ENCODE results near the gene ZNF780B. TPM values are rescaled to one million over a fixed set of nuclear protein-coding genes. Genes with fewer than 3 reads are reported as not detected.
"Not testable (repeated sequence)": the region's sequence is repeated elsewhere in the genome, so short reads cannot be mapped to it uniquely, and the experiment has no call there.

Gene ZNF780B
- 5.1 TPM for polyA plus RNA-seq (2013, experiment 1 of 2; ENCODE audit: insufficient read length)
- 4.9 TPM for polyA plus RNA-seq (2013, experiment 2 of 2; ENCODE audit: insufficient read length)

DNA sequence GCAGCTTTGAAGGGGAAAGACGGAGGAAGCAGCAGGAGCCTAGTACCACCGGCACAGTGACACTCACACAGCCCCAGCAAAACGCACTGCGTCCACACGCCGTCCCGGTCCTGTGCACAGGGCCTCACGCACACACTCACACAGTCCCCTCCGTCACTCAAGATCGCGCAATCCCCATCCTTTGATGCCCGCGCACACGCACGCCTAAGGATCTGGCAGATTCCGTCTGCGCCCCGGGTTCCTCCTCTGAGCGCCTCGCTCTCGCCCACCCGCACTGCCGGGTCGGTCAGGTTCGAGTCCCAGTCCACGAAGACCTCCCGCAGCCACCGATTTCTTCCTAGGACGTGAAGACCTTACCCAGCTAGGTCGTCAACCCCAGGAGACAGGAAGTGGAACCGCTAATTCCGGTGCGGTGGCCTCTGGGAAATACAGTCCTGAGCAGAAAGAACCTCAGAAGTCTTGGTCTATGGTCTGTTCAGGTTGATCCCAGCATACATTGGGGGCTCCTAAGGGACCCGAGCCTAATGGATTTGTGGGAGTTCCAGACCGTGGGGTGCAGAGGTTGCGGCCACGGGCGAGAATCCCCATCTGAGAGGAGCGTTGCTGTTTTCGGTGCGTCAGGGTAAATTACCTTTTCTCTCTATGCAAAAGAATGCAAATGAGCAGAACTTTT, at the start of gene ZNF780B:
TSS of gene ZNF780B (minus strand) at position 400 of the 673 bp plus-strand sequence. CDS start 5,899 bp downstream, outside the sequence.
- DNase-seq, result peak; percentile 57

DNA sequence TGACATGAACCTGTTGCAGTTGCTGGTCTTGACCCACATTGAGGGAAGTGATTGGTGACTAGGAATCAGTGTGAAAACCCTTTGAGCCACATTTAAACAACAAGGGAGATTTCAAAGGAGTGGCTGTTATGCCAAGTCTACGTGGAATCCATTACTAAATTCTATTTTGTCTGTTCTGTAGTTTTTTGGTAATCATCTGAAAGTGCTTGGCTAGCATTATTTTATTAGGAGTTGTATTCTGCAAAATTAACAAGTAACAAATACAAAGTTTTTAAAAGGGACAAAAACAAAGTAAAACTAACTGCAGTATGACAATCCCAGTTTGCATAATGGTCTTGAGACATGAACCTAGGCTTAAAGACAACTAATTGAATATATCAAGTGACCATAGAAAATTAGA, 48.7 kb upstream of the ZNF780B start:
- no peak for DNase-seq

- DNase-seq, result no peak
Measured at GRCh38 chr19:40103600-40103999, 47.6 kb upstream of the ZNF780B start.

DNA sequence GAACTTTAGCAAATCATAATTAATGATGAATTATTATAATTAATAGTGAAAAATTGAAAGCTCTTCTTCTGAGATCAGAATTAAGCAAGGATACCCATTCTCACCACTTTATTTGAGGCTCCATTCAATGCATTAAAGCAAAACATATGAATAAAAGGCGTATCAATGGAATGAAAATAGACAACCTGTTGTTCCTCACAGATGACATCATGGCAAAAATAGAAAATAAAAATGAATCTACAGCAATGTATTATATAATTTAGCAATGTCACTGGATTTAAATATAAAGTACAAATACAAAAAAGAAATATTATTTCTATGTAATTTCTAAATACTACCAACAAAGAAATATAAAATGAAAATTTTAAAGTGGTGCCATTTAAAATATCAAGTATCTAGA, 45.8 kb upstream of the ZNF780B start:
- no peak for DNase-seq

GRCh38 chr19:40093416-40093815, 37.4 kb upstream of the ZNF780B start:
- DNase-seq, result no peak

- DNase-seq, result no peak
Measured at GRCh38 chr19:40091205-40092129, 35.4 kb upstream of the ZNF780B start.

GRCh38 chr19:40090241-40091204, 34.5 kb upstream of the ZNF780B start, which contains the start of gene ZNF780A:
Gene ZNF780A, minus strand, starts transcription at chr19:40090943. Its CDS starts 6,190 bp downstream, at chr19:40084753.
- DNase-seq, result peak; percentile 69

DNA sequence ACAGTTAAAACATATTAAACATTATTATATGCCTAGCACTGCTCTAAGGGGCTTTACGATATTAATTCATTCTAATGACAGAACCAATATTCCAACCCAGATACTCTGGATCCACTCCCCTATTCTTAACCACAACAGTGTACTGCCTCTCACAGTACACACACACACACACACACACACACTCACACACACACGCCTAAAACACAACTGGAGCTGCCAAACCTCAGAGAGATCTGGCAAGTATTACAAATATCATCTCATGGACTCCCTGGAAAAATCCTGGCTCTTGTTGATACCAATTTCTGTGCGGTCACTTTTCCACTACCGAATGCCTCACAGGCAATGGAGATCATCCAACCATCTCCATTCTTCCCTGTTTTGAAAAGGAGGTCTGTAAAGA, 33.4 kb upstream of the ZNF780B start:
- DNase-seq, result peak; percentile 4

DNA sequence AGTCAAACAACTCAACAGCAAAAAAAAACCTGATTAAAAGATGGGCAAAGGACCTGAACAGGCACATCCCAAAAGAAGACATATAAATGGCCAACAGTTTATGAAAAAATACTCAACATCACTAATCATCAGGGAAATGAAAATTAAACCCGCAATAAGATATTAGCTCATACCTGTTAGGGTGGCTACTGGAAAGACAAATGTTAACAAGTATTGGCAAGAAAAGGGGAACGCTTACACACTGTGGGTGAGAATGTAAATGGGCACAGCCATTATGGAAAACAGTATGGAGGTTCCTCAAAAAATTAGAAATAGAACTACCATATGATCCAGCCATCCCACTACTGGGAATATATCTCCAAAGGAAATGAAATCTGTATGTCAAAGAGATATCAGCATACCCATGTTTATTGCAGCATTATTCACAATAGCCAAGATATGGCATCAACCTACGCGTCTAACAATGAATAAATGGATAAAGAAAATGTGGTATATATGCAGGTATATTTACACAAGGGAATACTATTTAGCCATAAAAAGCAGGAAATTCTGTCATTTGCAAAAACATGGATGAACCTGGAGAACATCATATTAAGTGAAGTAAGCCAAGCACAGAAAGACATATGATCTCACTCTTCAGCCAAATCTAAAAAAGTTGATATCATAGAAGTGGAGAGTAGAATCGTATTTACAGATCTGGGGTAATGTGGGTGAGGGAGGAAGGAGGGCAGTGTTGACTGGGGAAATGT, 32.4 kb upstream of the ZNF780B start:
- DNase-seq, result no peak

DNA sequence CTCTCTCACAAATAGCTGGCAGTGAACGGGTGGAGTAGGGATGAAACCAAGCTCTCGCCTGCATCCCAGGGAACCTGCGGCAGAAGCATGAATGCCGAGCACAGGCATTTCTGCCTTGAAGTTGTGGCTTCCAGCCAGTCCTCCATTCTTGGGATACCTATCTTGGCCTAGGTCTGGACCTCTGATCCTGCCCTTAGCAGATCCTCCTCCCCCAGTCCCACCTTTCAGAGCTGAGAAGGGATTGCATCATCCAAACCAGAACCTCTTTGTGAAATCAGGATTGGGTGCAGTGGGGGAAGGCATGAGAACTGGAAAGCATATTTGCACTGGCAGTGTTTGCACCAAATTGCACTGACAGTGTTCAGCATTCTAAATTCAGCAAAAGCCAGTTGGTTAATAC, 28.9 kb upstream of the ZNF780B start:
- no peak for DNase-seq

DNA sequence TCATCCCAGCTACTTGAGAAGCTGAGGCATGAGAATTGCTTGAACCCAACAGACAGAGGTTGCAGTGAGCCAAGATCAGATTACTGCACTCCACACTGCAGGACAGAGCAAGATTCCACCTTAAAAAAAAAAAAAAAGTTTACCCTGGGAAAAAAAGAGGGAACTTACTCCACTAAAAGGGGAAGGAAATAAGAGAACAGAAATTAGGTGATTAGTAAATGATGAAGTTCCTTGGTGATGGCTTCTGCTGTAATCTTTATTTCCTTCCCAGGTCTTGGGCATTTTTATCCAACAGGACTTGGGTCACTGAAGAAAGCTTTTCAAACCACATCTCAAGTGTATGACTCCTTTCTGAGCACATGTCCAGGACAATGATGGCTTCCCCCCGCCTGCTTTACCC, 25.4 kb upstream of the ZNF780B start:
- no peak for DNase-seq

- DNase-seq, result no peak
Measured at GRCh38 chr19:40080289-40080688, 24.3 kb upstream of the ZNF780B start.

- no peak for DNase-seq
Measured at GRCh38 chr19:40078377-40078776, 22.3 kb upstream of the ZNF780B start.

DNA sequence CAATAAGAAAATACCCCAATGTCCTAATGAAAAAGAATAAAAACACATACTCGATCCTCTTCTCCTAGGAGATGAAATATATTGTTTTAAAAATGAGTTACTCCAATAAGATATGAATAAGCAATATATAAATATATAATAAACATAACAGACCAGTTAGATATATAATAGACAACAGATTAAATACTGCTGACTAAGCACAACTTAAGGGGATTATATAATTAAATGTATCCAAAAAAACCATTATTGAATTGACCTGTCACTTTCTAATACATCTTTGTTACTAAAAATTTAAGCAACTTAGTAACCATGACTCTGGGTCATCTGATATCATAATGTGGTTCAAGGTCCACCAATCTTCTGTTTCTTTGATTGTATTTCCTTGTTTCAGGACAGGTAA, 14.0 kb upstream of the ZNF780B start:
- DNase-seq, result no peak

DNA sequence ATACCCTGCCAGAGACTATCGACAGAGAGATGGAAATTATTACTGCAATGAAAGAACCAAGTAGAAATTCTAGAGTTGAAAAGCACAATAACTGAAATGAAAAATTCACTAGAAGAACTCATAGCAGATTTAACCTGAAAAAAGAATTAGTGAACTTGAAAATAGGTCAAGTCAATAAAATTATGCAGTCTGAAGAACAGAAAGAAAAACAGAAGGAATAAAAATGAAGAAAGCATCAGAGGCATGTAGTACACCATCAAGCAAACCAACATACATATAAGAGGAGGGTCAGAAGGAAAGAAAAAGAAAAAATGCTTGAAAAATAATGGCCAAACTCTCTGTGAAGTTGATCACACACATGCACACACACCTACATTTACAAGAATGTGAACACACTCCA, 3.6 kb upstream of the ZNF780B start:
- no peak for DNase-seq

DNA sequence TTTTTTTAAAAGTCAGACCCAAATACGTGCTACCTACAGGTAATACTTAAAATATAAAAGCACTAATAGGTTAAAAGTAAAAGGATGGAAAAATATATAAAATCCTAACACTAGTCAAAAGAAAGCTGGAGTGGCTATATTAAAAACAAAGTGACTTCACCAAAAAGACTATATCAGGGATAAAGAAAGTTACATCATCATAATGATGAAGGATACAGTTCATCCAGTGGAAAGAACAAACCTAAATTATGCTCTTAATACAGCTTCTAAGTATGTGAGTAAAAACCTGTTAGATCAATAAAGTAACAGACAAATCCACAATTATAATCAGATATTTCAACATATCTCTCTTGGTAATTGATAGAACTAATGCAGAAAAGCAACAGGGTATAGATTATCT, 1.1 kb upstream of the ZNF780B start:
- DNase-seq, result no peak

GRCh38 chr19:40056505-40056904, 474 bp upstream of the ZNF780B start:
- no peak for DNase-seq

DNA sequence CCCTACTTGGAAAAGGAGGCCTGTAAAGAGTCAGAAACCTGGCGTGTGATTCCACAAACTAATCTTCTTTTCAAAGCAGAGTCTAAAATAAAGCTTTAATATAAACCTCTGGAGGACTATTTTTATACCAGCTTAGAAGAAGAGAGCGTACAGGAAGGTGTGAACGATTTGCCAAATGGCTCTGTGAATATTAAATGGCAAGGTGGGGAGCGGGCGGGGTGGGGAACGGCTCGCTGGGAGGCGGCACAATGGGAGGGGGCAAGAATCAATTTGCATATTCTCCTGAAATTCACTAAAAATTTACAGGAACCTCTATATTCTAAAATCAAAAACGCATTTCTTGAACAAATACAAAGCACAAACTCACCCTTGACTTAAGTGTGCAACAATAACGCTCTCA, 982 bp downstream of the ZNF780B start:
- no peak for DNase-seq

DNA sequence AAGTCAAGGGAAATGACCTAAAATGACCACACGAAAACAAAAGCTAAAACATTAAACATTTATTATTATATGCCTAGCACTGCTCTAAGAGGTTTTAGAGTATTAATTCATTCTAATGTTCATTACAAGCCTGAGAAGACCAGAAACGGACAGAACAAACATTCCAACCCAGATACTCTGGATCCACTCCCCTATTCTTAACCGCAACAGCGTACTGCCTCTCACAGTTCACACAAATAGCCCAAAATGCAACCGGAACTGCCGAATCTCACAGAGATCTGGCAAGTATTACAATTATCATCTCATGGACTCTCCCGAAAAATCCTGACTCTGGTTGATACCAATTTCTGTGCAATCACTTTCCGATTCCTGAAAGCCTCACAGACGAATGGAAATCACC, 1.4 kb downstream of the ZNF780B start:
- no peak for DNase-seq

DNA sequence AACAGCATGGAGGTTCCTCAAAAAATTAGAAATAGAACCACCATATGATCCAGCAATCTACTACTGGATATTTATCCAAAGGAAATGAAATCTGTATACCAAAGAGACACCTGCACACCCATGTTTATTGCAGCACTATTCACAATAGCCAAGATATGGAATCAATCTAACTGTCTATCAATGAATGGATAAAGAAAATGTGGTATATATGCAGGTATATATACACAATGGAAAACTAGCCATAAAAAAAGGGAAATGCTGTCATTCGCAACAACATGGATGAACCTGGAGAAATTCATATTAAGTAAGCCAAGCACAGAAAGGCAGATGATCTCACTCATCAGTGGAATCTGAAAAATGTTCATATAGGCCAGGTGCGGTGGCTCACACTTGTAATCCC, 2.5 kb downstream of the ZNF780B start:
- DNase-seq, result no peak

DNA sequence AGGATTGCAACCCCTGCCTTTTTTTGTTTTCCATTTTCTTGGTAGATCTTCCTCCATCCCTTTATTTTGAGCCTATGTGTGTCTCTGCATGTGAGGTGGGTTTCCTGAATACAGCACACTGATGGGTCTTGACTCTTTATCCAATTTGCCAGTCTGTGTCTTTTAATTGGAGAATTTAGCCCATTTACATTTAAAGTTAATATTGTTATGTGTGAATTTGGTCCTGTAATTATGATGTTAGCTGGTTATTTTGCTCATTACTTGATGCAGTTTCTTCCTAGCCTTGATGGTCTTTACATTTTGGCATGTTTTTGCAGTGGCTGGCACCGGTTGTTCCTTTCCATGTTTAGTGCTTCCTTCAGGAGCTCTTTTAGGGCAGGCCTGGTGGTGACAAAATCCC, 14.3 kb downstream of the ZNF780B start:
- DNase-seq, result not testable (repeated sequence)

DNA sequence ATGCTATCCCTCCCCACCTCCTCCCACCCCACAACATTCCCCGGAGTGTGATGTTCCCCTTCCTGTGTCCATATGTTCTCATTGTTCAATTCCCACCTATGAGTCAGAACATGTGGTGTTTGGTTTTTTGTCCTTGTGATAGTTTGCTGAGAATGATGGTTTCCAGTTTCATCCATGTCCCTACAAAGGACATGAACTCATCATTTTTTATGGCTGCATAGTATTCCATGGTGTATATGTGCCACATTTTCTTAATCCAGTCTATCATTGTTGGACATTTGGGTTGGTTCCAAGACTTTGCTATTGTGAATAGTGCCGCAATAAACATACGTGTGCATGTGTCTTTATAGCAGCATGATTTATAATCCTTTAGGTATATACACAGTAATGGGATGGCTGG, 18.0 kb downstream of the ZNF780B start:
- DNase-seq, result not testable (repeated sequence)

All from fibroblast of skin of abdomen (primary cell).